Astrocyte of the cerebellum (primary cell): ENCODE measurements around the gene NRCAM.

Experiments
- DNase-seq: peaks from one replicate; pipeline ENCODE4 v3.0.0-alpha.2; 2011; ENCODE audit warnings: low read depth
- H3K4me3 ChIP-seq: 2 replicates; pipeline ENCODE4 v1.5.1; 2011; ENCODE audit warnings: mild to moderate bottlenecking, low read depth, low read length, moderate library complexity
- CTCF ChIP-seq: IDR thresholded peaks from 2 replicates; pipeline ENCODE4 v1.5.1; 2012; ENCODE audit warnings: low read length, low read depth, moderate library complexity, mild to moderate bottlenecking; ENCODE audit errors: missing control alignments
- in situ Hi-C: cut with HindIII; loops from 2 replicates; pipeline ENCODE4 v1.10.0; 2017; ENCODE audit warnings: low sequenced_read_pairs

The NRCAM gene

GRCh38 chr7:108367314-108367713 lies 88.9 kb downstream of the NRCAM start:
- in situ Hi-C loops = no loop called here
- TF ChIP-seq CTCF = no peak
- no peak overlapping the region for H3K4me3 ChIP-seq
- DNase-seq = no peak

- DNase-seq = no peak
- no peak for TF ChIP-seq CTCF
- in situ Hi-C loops = no loop called here
- H3K4me3 ChIP-seq = no peak overlapping the region
Measured at GRCh38 chr7:108363659-108364058, 92.6 kb downstream of the NRCAM start.

GRCh38 chr7:108360058-108360800 lies 96.0 kb downstream of the NRCAM start:
- in situ Hi-C loops = no loop called here
- H3K4me3 ChIP-seq = no peak overlapping the region
- no peak for DNase-seq
- no peak for TF ChIP-seq CTCF

- DNase-seq = peak; percentile 70
- H3K4me3 ChIP-seq = no peak overlapping the region
- no peak for TF ChIP-seq CTCF
- in situ Hi-C loops = no loop called here
Measured at GRCh38 chr7:108358553-108358952, 97.7 kb downstream of the NRCAM start.

GRCh38 chr7:108351729-108352131 lies 104.5 kb downstream of the NRCAM start:
- no peak overlapping the region for H3K4me3 ChIP-seq
- TF ChIP-seq CTCF = no peak
- in situ Hi-C loops = no loop called here
- DNase-seq = no peak

GRCh38 chr7:108348913-108349312 lies 107.3 kb downstream of the NRCAM start:
- no peak for TF ChIP-seq CTCF
- no peak overlapping the region for H3K4me3 ChIP-seq
- in situ Hi-C loops = no loop called here
- DNase-seq = peak; percentile 79
